ENCODE measurements around the gene CNTNAP2.

GRCh38 chr7:148374396-148375259 is 2258.0 kb downstream of the CNTNAP2 start:
- TF ChIP-seq CTCF (IDR thresholded peaks at IDR 0.05; ENCODE audit: borderline replicate concordance, extremely low read depth, low read length, poor library complexity, severe bottlenecking) (no peak), EZH2 (IDR thresholded peaks at IDR 0.05; ENCODE audit: borderline replicate concordance, low read depth, low read length, severe bottlenecking) (no peak)
